Mucosa of gallbladder (tissue), 1 donor: Measurements from ENCODE around the gene TMEM130. TPM values are rescaled to one million over a fixed set of nuclear protein-coding genes. Genes with fewer than 3 reads are reported as not detected.

Source experiments
- DNase-seq: peaks from one replicate; pipeline ENCODE4 v3.0.0-alpha.2; 2020; ENCODE audit warnings: low spot score
- total RNA-seq: library from RNA; stranded (reverse); gene quantifications from one replicate; pipeline ENCODE4 v1.2.1, GENCODE V29; 2021
- donor health status: DM: no; HTN: no; CAD: no.

TMEM130 gene
- total RNA-seq, 1 donor from 2014 or later, result 0.26 TPM

- DNase-seq, result no peak
These were observed 60.9 kb downstream of the TMEM130 start for GRCh38 chr7:98808751-98809460.

DNA sequence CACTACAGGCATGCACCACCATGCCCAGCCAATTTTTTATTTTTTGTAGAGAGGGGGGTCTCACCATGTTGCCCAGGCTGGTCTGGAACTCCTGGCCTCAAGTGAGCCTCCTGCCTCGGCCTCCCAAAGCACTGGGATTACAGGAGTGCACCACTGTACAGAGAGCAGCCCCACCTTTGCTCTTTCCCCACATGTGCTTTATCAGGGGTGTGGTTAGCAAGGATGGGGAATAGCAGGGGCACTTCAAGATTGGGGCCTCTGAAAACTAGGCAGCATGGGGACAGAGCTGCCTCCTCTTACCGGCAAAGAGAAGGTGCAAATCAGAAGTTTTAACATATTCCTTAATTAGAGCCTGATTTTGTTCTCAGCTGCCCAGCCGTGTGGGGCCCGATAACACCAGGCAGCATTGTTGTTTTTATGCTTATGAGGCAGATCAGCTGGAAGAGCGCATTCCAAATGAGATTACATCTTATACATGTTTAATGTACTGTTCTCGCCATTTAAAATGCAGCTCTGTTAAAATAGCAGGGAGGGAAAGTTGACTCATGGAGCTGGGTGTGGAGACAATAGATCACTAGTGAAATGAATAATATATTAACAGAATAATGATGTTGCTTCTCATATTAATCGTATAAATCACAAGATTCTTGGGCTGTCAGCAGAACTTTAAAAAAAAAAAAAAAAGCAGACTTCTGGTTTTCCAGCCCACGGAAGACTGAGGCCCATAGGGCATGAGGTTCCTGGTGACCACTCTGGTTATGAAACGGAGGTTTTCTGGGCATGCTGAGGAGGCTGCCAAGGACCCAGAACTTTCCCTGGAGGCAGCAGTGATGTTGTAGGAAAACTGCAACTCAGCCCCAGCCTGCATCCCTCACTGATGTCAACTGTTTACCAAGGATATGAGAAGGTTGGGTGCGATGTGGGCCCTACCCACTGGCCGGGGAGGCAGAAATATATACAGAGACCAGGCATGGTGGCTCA is 62.5 kb downstream of the TMEM130 start:
- DNase-seq, result no peak

DNA sequence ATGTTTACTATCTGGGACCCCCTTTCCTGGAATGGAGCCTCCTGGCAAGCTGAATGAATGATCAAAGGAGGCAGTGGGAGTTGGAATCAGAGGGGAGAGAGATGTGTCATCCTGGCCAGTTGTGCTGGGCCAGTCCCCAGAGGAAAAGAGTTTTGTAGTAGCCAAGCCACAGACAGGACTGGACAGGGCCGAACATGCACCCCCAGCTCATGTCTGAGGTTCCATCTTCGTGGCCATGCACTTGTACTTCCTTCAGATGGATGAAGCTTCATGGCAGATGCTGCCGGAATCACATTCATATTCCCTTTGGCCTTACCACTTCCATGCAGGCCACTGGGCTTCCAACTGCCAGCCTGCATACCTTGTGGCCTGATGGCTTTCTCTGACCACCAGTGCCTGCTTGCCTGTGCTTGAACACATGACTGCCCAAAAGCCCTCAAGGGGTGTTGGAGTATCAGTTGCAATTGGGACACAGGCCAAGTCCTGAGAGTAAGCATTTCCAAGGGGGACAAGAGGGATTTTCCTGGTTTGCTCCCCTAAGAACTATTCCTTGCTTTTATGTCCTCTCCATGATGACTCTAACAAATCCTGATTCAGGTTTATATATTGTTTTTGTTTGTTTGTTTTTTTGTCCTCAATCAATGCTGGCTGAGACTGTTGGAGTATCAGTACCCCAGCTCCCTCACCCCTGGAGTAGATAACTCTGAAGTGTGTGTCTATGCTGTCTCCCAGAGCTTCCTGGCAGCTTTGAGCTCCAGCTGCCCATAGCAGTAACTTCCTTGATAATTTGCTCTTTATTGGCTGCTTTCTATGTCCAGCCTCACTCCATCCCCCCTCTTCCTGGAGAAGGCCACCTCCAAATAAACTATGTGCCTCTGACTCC is 63.6 kb downstream of the TMEM130 start:
- DNase-seq, result no peak

DNA sequence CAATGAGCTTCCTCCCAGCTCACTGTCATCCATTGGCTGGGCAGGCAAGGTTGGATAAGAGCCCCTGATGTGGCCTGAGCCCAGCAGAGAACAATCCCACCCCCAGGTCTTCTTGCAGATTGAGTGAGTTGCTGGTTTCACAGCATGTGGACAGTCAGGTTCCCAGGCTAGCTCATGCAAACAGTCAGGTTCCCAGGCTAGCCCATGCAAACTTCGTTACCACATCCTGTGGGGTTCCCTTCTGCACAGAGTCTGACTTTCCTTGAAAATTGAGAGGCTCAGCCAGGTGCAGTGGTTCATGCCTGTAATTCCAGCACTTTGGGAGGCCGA is 67.1 kb downstream of the TMEM130 start:
- DNase-seq, result no peak

DNA sequence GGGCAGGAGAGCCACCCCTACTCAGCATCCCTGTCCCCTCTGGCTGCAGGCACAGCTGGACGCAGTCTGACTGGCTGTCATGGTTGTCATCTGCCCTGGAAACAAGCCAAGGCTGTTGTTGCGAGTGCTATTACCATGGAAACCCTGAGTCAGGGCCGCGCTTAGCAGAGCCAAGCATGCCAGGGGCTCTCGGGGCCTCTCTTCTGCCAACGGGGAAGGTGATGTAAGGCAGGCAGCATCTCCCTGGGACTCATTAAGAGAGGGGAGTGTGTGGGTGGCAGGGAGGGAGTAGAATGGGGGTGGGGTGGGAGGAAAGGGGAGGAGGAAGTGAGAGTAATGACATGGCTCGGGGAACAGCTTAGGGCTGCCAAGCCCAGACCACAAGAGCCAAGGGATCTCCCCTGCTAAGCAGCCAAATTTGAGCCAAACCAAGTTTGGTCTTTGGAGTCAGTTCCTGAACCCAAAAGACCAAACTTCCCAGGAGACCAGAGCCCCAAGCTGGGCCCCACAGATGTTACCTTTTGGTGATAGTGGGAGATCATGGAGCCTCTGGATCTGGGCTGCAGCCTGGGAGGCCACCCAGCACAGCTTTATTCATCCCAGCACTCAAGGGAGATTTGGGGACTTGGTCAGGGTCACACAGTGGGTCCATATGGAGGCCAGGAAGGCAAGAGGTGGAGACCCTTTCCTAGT is 67.6 kb downstream of the TMEM130 start:
- no peak for DNase-seq

DNA sequence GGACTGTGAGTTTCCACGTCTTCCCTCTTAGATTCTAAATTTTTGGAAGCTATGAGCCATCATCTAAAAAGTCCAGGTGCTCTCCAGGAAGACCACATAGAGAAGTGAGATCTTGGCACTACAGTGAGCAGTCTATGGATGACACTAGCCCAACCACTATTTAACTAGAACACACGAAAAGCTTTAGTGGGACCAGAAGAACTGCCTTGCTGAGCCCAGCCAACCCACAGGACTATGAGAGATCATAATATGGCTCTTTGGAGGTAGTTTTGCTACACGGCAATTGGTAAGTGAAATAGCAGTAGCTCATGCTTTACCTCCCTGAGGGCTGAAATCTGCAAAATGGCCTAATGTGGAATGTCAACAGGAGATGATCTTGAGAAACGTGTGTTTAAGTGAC is 68.8 kb downstream of the TMEM130 start:
- no peak for DNase-seq

DNA sequence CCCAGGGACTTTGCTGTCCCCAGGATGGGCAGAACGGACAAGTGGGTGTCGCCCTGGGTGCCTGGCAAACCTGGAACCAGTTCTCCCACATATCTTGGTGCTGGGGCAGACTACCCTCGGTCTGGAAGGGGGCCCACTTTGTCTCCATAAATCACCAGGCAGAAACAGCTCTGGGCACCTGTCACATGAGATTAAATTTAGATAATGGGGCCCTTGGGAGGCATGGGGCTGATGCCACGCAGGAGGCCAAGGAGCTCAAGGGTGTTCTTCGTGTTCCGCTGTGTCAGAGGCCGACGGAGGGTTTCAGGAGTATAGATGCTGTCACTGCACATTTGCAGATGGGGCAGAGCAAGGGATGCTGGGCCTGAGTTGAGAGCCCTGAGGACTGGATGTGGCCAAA is 72.7 kb downstream of the TMEM130 start:
- no peak for DNase-seq

Other genes starting within 250 kb of the TMEM130 start
- 41.1 TPM for gene TRRAP, start 8.5 kb upstream of the TMEM130 start, total RNA-seq